Ovary (tissue), 3 donors: ENCODE data around the gene CLCN5.

ENCODE experiments used
- CTCF ChIP-seq, 3 donors: fragments of 450-650 bp in 2 of 3; fragments of 200-600 bp in 1 of 3; IDR thresholded peaks; one replicate each; pipeline versions ENCODE4 v1.5.1 to v1.8.0; 2016 to 2022; ENCODE audit warnings: antibody characterized with exemption in 3 of 3, mild to moderate bottlenecking in 1 of 3
- EP300 ChIP-seq: sonication (generic); formaldehyde crosslinking; IDR thresholded peaks from one replicate; pipeline ENCODE4 v1.6.1; 2017; ENCODE audit warnings: antibody characterized with exemption
- POLR2A ChIP-seq: fragments of 450-650 bp; IDR thresholded peaks from one replicate; pipeline ENCODE4 v1.6.1; 2017; ENCODE audit warnings: antibody characterized with exemption, mild to moderate bottlenecking, moderate library complexity
- donor health status: DM: no; HTN: no; CAD: no.

GRCh38 chrX:49877397-49878101, 44.8 kb upstream of the CLCN5 start:
- TF ChIP-seq CTCF (IDR thresholded peaks at IDR 0.05) (no peak), EP300 (no peak), POLR2A (no peak)
